DOHH2 (cell line): ENCODE results near the gene ENO4.

Experiments
- CTCF ChIP-seq: fragments of 200-600 bp; sonication (generic); IDR thresholded peaks from one replicate; pipeline ENCODE4 v1.5.1; 2014; ENCODE audit warnings: antibody characterized with exemption, mild to moderate bottlenecking, low read depth, low read length; ENCODE audit not compliant: poor library complexity, severe bottlenecking
- EZH2phosphoT487 ChIP-seq: fragments of 200-600 bp; sonication (generic); IDR thresholded peaks from 2 replicates; pipeline ENCODE4 v1.6.1; 2017; ENCODE audit warnings: borderline replicate concordance, mild to moderate bottlenecking, antibody characterized with exemption, low read length, moderate library complexity, mixed read lengths

GRCh38 chr10:116857156-116857555 is 7.9 kb downstream of the ENO4 start:
- TF ChIP-seq CTCF (no peak), EZH2phosphoT487 (no peak)
